EH (cell line): ENCODE data around the gene PBX1.

Source experiments
- DNase-seq: peaks from one replicate; pipeline ENCODE4 v3.0.0-alpha.2; 2015; ENCODE audit warnings: low read depth

Gene PBX1

DNA sequence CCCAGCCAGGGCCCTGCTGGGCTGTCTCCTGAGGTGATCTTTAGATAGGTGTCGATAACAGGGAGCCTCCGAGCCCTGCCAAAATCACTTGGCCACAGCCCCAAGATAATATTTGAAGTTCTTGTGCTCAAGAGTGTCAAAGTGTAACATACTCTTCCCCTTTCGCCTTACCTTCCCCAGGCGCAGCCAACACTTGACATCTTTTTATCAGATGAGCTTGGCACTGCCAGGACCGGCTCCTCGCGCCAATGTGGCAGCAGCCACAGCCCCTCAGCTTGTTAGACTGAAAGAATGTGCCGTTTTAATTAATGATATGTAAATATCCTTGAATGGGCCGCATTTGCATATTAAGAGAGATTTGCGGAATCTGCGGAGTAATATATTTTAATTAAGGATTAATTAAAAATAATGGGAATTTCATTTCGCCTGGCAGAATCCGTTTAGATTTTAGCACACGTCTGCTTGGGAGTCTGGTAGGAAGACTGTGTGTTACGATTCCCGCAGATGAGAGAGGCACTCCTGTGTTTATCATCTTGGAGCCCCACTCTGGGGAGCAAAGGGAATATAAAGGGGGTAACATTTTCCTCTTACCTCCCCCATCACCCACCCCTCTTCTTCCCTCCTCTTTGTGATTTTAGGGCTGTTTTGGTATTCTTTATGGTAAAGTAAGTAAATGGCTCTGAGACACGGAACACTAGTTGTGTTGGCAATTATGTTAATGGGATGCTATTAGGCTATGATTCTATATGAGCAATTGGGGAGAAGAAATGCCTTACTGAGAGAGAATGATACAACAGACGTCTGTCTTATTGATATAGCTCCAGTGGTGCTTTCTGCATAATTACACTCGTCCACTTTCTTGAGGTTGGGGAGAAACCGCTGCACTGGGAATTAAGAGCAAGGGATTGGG lies 109.8 kb downstream of the PBX1 start:
- DNase-seq, result no peak

DNA sequence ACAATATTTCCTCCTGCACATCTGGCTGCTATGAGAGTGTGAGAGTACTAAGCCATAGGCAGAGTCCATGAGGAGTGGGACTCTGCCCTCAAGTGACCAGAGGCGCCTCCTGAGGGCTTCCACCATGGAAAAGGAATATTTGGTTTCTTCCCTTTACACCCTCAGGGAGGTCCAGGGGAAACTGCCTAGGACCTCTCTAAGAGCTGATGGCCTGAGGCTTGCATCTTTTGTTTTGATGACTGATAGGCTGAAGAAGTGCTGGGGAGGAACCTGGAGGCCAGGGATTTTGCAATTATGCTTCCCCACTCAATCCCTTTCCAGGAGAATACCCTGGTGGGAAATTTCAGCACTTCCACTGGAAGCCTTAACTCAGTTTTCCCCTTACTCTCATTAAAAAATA lies 111.0 kb downstream of the PBX1 start:
- DNase-seq, result no peak

DNA sequence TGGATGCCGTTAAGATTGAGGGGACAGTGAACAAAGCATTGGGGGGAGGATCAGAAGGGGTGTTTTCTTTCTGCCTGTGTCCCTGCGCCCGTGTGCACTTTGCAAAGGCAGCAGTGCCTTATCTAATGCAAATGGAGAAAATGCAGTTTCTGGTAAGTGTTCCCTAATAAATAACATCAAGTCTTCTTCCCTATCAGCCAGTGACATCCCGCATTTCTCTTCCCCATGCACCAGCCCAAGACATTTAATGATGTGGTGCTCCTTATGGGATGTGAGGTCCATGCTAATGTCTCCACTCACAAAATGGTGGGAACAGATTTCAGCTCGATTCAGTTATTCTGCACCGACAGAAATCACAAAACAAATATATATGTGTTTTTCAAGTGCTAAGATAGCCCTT lies 111.8 kb downstream of the PBX1 start:
- DNase-seq, result no peak

DNA sequence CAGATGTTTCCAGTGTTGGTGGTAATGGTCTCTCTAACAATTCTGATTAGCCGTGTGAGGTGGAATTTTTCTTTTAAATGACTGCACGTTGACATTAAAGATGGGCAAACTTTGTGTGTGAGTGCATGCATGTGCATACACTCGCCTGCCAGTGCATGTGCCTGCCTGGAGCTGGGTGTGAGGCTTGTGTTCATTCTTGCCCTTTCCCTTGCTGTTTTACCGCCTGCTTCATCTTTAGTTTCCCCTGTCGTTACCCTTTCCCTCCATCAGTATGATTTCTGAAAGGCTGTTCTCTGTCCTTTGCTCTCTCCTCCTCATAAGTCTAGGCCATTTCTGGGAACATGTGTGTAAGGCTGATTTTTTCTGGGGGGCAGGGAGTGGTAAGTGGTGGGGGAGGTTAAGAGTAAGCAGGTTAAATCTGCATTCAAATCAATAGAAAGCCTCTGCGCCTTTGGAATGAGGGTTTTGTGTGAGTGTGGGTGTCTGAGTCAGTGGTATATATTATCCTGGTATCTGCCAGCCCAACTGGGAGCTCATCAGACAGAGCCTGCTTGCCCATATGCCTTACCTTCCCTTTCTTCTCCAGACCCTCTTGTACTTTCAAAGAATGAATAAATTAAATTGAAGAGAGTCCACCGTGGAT lies 112.5 kb downstream of the PBX1 start:
- peak; percentile 20 for DNase-seq

DNA sequence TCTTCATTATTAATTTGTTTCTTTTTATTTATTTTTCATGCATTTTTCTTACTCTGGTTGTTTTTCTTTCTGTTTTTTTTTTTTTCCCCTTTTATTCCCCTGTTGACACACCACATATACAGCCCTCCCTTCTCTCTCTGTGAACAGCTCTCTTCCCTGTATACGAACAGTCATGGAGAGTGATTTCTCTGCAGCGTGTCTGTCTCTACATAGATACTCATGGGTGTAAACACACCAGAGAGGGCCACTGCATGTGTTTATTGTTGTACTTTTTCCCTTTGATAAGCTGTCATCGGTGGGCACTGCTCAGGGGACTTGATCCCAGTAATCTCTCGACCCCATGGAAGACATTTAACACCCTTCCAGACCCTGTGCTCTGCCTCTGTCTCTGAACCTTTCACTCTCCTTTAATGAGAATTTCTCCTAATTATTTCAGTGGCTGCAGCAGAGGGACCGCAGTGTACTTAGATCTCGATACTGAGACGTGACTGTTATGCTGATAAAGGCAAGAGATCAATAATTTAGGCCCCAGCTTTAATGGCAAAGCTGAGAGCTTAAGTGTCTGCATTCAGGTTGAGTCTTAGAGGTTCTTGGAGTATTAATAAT lies 113.1 kb downstream of the PBX1 start:
- no peak for DNase-seq

DNA sequence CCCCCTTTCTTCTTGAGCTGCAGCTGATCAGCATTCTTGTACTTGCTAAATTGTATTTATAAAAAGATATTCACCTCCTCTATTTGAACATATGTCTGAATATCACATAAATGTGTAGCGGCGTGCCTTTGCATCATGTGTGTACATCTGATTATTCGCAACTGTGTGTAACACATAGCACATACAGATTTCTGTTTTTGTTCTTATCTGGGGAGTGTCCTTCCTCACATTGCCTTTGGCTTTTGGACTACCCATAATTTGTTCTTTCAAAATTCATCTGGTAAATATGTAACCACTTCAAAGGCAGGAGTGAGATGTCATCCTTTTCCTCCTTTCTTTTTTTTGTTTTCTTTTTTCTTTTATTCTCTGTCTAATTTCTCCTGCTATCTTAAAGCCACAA lies 113.6 kb downstream of the PBX1 start:
- no peak for DNase-seq

DNA sequence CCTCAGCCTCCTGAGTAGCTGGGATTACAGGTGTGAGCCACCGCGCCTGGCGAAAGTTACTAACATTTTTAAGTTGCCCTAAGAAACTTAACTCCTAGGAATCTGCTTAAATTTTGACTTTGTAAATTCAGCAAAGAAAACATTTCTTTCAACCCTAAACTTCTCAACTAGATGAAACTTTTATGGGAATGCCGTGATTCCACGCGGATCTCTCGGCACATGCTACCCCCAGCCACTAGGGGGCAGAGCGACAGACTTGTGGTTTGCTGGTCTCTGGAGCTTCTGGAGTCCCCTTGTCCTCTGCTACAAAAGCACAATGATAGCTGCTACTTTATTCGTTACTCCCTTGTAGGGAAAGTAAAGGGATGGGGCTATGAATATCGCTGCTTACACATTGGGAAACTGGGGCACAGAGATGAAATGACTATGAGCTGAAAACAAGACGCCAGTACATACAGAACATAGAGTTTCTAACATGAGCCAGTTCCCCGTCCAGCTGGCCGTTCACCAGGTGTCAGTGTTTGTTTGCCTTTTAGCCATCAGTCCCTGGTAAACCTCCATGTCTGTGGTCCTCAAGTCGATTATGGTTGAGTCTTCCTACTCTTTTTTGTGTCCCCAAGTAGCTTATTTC lies 114.7 kb downstream of the PBX1 start:
- DNase-seq, result peak; percentile 18

DNA sequence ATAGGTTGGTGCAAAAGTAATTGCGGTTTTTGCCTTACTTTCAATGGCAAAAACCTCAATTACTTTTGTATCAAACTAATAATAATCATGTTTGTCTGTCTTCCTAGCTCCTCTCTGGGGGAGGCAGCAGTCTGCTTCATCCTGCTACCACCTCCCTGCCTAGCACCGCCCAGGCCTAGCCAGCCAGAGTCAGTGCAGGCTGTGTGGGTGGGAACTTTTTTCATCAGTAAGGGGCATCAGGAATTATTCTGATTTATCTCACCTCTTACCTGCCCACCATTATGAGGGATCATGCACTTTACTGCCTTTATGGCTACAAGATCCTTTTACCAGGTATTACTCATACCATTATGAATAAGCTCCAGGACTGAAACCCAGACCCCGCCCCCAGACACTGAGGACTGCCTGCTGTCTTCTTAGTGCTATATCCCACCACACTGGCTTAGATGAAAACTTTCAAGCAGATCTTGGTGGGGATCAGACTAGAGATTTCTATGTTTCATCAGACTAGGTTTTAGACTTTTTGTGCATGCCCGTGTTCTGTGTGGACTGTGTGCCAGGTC lies 116.4 kb downstream of the PBX1 start:
- DNase-seq, result peak; percentile 19

DNA sequence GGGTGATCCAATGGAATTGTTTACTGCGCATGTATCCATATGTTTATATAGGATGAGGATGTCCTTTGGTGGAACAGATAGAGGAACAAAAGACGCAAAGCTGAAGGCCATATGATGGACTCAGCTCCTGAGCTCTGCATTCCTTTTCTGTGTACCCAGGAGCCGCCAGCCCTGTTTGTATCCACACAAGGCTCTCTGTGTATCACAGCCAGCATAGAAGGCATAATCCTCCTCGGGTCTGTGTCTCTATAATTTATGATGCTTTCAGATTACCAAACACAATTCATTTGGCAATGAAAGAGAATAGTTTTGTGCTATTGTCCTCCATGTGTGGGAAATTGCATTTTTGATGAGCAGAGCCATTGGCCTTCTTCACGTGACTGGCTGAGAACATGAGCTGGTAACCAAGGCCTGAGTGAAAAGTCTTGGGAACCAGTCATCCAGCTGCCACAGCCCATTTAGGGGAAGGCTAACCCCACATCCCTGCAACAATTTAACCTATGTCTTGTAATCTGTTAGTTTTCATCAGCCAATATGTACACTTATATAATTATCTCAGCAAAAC lies 119.2 kb downstream of the PBX1 start:
- no peak for DNase-seq

DNA sequence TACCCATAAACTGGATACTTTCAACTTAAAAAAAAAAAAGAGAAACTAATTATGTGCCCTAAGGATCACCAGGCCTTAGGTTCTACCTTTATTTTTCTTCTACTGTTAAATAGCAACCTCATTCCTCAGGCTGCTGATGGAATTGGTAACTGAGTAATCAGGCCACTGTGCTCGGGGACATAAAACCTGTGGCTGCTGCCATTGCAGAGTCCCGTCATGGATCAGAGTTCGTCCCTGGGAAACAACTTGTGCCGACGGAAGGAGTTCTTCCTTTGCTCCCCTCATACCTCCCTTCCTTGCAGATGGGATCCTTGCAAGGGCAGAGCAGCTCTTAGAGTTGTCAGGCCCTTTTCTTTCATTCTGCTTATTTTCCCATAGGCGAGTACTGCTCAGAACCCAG lies 123.6 kb downstream of the PBX1 start:
- DNase-seq, result no peak

DNA sequence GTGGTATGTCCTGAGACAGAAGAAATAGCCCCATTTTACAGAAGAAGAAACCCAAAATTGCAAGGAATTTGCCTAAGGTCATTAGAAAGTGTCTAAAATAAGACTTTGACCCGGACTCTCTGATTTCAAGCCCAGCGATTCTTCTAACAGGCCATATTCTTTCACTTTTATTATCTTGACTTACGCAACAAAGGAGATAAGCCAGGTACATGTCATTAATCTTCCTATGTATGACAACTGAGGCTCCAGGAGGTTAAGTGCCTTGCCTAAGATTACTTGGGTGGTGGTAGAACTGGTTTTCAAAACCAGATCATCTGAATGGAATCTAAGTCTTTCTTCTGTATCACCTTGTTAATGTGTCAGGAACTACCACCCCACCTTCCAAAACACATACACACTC lies 124.3 kb downstream of the PBX1 start:
- DNase-seq, result no peak

DNA sequence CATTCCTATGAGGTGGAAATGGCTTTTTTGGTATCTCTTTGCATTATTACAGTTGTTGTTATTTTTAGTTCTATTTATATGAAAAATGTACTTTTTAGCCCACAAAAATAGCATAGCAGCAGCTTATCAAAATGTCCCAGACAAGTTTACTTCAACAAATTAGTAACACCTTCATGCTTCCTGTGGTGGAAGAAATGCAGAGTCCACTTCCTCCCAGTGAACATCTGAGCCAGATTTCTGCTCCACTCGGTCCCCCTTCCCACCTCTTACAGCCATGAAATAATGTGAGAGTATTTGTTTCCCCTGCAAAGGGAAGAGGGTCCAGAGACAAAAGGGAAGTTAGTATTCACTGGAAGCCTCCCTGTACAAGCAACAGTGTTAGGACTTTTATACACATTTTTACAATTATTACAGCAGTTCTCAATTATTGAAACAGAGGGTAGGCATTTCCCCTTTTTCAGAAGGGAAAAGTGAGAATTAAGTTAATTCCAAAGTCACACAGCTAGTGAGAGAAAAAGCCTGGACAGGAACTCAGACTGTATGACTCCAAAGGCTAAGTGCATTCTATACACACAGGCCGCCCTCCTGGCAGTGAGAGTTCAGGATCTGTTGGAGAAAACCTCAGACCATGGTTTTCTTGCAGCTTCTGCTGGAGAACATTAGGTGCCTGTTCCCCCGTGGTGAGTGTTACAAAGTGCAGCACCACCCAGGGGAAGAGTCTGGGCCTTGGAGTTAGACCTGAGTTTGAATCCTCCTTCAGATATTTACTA lies 126.5 kb downstream of the PBX1 start:
- no peak for DNase-seq

DNA sequence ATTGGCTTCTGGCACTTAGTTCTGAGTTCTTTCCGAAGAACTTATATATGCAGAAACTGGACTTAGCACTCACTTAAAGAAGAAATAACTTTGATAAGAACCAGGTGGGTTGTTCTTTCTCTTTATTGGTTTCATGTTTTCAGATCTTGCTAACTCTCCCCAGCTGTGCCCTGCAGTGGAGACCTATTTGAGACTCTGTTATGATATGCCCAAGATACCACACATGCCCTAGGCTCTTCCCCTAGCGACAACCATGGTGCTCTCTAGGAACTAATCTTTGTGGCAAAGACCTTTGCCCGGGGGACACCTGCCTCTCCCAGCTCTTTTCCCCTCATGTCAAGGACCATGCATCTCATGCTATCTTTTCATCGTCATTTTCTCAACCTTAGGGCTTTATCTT lies 128.8 kb downstream of the PBX1 start:
- DNase-seq, result no peak

DNA sequence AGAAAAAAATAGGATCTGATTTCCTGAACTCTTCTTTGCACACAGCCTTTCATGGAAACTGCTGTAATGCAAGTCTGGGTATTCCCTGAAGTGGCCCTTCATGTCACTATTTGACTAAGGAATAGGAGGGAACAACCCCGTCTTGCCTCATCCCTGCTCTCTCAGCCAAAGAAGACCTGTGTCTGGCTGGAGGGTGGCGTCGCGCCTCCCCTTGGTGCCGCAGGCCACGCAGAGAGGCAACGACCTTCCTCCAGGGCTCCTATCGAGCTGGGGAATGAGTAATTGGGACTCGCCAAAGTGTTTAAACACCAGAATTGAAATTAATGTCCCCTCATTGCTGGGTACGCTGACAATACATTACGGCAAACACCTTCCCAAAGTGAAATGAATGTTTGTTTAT lies 129.8 kb downstream of the PBX1 start:
- no peak for DNase-seq

DNA sequence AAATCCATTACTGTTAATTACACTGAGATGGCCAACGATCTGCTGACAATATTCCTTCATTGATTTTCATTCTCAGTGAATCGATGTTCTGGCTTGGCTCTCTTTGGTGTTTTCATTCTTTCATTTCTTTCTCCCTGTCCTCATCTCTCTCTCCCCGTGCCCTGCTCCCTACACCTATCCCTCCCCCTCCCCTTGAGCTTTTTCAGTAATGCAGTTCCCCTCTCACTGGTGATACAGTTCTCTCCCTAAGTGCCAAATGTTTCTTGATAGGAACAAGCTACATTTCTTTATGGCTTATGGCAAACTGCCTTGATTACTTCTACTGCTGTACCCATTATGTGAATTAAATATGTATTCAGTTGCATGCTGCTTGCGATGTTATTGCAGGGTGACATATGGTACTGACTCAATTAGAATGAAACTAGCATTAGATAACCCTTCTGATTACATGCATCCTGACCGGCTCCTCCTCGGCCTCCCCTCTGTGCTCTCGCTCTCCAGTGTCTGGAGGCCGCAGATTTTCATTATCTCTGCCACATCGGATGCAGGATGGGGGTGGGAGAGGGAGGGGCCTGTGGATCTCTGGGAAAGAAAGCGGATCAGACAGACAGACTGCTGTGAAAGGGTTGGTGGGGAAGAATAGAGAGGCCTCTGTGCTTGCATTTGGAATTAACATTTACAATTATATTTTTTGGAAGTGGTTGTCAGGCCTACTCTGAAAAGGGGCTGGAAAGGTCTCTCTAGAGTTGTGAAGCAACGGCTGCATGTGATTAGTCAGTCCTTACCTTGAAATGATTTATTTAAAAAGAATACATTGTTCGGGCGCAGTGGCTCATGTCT lies 130.9 kb downstream of the PBX1 start:
- no peak for DNase-seq

DNA sequence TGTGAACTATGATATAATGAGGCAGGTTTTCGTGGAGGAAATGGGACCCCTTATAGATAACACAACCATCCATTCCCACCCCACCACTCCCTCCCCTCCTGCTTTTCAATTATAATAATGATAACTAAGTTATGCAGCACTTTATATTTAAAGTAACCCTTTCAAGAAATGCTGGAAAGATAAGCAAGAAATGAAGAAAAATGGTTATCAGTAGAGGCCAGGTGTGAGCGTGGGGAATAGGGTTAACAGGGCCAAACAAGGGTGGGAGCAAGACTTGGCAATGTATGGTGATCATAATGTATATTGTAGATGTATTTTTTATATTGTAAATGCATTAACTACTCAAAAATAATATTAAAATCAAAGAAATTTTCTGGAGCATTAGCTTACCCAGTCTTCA lies 133.4 kb downstream of the PBX1 start:
- no peak for DNase-seq

DNA sequence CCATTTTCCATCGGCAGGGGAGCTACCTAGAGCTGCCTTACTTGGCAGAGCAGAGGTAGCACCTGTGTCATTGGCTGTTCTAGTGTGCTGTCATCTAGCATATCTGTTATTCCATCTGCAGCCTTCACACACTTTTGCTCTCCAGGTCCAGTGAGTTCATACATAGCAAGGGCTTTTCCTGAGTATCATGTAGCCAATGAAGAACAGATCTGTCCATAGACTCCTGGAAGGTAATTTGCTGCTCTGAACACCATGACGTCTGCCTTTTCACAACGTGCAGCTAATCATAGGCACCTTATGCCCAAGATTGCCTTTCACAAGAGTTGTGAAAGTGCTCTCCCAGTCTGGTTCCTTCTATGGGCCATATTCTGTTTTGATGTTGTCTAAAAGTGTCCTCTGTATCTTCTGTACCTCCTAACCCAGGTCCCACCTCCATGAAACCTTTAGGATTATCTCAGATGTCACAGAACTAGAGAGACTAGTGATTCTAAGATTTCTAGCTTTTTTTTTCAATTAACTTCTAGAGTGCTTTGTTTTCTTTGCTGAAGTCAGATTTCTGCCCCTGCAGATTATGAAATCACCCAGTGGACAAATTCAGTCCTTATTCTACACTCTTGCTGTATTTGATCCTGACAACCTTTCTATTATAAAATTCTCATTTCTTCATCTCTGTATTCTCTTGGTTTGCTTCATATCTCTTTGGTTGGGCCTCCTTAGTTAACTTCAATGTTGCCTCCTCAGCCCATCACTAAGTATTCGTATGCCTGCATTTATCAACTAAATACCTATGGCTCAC lies 134.8 kb downstream of the PBX1 start:
- no peak for DNase-seq

DNA sequence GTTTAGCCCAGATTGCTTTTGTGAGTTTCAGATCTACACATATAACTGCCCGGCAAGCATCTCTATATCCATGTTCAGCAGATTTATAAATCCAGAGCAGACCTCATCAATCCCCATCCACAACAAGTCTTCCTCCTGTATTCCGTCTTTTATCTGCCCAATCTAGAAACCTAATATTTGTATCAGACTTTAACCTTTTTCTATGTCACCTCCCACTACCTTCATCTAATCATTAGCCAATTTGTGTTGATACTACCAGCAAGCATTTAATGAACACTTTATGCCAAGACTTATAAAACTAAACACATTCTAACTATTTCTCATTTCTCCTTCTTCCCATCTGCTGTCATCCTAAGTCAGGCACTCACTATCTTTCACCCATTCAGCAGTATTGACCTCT lies 135.5 kb downstream of the PBX1 start:
- no peak for DNase-seq

DNA sequence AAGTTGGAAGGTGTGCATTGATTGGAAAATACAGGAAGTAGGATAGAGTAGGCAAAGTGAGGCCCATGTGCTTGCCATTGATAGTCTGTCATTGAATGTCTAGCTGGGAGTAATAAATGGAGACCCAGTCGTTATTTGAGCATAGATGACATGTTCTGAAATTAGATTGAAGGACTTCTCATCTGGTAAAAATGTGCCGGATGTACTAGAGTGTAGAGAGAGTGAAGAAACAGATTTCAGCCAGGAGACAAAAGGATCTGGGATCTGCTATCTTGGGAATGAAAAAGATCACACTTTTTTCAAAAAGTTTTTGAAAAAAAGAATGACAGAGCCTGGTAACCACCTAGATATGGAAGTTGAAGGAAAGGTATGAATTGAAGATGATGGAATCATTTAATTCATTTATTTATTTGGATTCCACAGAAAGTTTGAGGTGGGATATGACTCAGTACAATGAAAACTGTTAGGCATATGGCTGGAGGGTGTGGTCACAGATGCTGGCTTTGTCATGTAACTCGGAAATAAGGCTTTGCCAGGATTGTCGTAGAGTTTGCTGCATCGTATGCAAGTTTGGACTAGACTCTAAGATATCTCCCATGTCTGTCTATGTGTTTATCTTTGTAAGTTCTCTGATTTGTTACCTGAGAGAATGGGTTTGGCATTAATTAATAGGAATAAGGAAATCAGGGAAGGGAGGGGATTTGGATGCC lies 137.1 kb downstream of the PBX1 start:
- DNase-seq, result peak; percentile 56
